HG03342 (cell line): Measurements from ENCODE around the gene TMEM255A.
"Not testable (repeated sequence)": the region's sequence is repeated elsewhere in the genome, so short reads cannot be mapped to it uniquely, and the experiment has no call there.

Experiments
- ATAC-seq: cut with Tn5 transposase; IDR thresholded peaks from one replicate; pipeline ENCODE4 v1.9.1; 2021; ENCODE audit warnings: mild to moderate bottlenecking, moderate library complexity; ENCODE audit not compliant: unreplicated experiment

Gene TMEM255A

GRCh38 chrX:120310861-120311726, at the start of gene TMEM255A:
TSS of gene TMEM255A (minus strand) at chrX:120311461. CDS start at chrX:120311309, 152 bp downstream.
- no peak for ATAC-seq

DNA sequence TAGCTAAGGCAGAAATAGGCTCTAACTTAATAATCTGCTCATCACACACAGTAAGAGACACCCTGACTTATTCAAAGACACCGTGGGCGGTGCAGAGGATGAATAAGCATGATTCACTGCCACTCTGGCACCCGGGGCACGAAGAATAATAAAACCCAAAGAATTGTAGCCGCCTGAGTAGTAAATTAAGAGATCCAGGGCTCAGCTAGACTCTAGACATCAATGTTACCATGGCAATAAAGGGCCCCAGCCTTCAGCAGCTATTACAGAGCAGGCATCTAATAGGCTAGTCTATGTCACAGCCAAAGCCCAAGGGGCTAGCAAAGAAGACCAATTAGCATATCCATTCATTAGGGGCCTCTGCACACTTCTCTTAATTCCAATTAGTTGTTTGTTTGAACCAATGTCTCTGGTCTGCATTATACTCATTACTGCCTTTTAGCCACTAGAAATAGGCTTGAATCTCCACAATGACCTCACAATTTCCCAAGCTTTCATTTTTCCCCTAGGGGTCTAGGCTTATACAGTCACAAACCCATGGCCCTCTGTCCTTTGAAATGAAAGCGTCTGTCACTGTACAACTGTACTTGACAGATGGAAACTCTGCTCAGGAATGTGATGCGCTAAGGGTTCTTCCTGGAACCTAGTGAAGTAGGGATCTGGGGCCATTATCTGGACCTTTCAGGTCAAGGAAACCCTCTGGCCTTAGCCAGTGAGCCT, 47.6 kb upstream of the TMEM255A start:
- no peak for ATAC-seq

DNA sequence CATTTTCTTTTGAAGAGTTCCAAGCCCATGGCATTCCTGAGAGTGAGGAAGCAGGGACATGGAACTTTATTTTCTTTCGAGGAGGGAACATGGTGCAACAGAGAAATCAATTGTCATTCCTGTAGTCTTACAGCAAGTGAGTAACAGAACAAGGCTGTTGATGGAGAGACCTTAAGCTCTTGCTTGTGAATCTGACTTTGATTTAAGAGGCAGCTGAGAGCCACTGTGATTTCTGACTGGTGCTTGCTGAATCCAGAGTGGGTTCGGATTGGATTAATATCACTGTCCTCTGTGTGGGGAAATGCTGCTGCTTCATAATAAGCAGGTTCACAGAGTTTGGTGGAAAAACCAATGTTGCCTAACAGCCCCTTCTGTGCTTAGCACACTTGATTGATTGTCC, 45.9 kb upstream of the TMEM255A start:
- ATAC-seq: no peak

DNA sequence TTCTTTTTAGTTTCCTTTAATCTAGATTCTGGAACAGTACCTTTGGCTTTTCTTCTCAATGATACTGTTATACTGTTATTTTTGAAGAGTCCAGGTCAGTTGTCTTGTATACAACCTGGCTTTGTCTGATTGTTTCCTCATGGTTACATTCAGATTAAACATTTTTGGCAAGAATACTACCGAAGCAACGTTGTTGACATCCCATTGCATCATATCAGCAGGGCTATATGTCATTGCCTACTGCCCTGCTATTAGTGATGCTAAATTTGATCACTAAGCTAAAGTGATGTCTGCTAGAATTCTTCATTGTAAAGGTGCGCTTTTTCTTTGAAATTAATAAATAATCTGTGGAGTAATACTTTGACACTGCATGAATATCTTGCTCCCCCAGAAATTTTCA, 44.8 kb upstream of the TMEM255A start:
- no peak for ATAC-seq

DNA sequence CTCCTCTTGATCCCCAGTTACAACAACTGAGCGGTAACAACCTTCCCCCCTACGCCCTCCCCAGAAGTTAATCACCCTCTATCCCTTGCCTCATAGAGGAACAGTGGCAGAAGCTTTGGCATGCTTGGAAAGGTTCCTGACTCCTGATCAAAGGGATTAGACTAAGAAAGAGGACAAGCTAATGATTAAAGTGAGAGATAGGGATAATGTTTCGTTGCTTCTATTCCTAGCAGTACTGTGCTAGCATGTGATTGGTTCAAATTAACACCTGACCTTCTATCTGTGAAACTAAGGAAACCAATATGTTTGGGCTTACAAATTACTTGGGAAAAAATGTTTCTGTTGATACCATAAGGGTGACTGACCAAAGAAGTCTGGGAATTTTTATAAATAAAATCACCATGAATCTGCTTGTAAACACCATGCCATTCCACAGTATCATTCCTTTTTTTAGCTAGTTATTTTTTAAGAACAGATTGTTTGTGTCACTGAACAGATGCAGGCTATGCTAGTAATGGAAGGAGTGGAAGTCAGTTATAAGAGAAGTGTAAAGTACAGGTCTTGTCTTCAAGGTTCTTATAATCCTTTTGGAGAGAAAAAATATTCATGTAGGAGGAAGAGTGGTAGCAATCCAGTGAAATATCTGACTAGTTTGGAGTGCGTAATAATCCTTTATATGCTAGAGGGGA, 39.3 kb upstream of the TMEM255A start:
- no peak for ATAC-seq

- ATAC-seq: not testable (repeated sequence)
These were observed 33.3 kb upstream of the TMEM255A start for GRCh38 chrX:120344566-120344965.

- no peak for ATAC-seq
These were observed 25.6 kb upstream of the TMEM255A start for GRCh38 chrX:120336899-120337298.

GRCh38 chrX:120335289-120335688, 24.0 kb upstream of the TMEM255A start:
- ATAC-seq: no peak

DNA sequence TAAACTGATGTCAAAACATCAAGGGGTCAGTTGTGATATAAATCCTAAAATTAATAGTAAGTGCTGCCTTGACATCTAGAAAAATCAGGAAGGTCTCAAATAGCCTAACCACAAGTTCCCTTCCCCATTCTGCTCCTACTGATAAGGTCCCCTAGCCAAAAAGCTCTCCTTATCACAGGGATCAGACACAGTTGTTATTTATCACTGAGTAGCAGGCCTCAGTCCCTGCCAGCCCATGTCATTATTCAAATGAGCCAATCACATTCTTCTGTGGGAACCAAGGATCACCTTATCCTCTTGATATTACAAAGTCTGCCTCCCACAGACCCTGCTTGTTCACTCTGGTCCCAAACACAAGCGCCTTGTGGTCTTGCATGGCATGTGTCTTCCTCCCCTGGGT, 23.3 kb upstream of the TMEM255A start:
- no peak for ATAC-seq

DNA sequence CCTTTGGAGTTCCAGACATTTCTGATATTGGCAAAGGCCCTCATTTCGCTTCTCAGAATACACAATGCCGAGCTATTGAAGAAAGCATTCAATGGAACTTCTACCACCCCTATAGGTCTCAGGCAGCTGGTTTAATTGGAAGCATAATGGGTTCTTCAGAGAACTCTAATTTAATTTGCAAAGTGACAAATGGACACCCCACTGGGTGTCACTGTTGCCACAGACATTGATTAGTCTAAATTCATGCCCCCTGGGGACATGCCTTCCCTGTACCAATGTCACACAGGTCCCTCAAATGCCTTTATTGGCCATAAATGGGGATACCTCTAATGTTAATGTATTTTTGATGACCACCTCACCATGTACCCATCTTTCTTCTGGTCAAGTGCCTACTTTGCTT, 22.9 kb upstream of the TMEM255A start:
- no peak for ATAC-seq

- no peak for ATAC-seq
These were observed 21.1 kb upstream of the TMEM255A start for GRCh38 chrX:120332394-120332793.

DNA sequence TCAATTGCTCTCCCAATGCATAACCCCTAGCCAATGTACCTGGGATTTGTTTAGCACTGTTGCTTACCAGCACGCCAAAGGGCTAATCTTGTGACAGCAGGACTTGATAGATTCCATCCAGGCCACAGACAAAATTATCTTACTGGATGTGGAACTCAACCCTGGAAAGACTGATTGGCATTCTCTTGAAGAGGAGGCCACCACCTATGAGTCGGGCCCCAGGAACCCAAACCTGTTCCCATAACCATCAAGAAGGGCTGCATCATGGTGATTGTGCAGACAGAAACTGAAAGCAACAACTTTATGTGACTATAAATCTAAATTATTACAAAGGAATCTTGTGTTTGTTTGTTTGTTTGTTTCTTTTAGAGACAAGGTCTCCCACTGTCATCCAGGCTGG, 19.9 kb upstream of the TMEM255A start:
- ATAC-seq: no peak

DNA sequence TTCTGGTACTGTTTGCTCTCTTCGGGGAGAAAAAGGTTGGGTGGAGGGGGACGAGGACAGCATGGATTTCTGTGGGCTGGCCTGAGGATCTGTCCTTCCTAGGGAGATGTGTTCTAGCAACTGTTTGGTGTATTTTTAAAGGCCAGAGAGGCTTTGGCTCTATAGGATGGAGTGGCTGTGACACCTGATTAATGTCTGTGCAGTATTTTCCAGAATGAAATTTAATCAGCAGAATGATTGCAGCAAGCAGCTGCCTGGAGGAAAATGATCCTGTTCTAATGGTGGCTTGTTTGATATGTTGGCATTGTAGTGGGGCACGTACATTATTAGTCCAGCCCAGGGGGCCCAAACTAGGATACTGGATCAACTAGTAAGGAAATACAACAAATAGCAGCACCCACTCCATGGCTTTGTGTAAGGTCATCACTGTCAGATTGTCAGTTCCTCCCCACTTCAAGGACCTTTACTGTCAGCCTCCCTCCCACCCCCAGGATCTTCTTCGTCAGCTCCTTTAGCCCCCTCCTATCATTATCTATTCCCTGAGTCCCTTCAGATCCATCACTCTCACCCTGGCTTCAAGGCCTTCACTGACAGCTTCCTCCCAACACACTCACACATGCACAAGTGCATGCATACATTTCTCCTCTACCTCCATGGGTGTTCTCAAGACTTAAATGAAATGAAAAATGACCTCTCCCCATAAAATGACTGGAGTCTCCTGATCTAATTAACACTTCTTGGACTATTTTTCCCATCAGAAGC, 10.4 kb upstream of the TMEM255A start:
- no peak for ATAC-seq

GRCh38 chrX:120318411-120318810, 7.2 kb upstream of the TMEM255A start:
- no peak for ATAC-seq

- no peak for ATAC-seq
These were observed 5.5 kb upstream of the TMEM255A start for GRCh38 chrX:120316587-120317283.

- no peak for ATAC-seq
These were observed 4.5 kb upstream of the TMEM255A start for GRCh38 chrX:120315776-120316175.

GRCh38 chrX:120311727-120312063, 434 bp upstream of the TMEM255A start:
- no peak for ATAC-seq

- no peak for ATAC-seq
These were observed 1.2 kb downstream of the TMEM255A start for GRCh38 chrX:120309873-120310705.
